HFF-Myc (cell line): Measurements from ENCODE around the gene OR2A5.

Experiments
- DNase-seq: peaks from one replicate; pipeline ENCODE4 v3.0.0-alpha.2; 2011; ENCODE audit warnings: low read depth; ENCODE audit errors: extremely low read depth
- H3K4me3 ChIP-seq: replicated peaks from 2 replicates; pipeline ENCODE4 v1.5.1; 2011; ENCODE audit warnings: low read depth, mild to moderate bottlenecking, control low read depth, low read length
- CTCF ChIP-seq: IDR thresholded peaks from 2 replicates; pipeline ENCODE4 v1.5.1; 2012; ENCODE audit warnings: mild to moderate bottlenecking, low read depth, low read length, control low read depth; ENCODE audit errors: missing control alignments

OR2A5 gene

GRCh38 chr7:144074374-144074773 lies 25.6 kb downstream of the OR2A5 start:
- DNase-seq = no peak
- TF ChIP-seq CTCF = no peak
- no peak overlapping the region for H3K4me3 ChIP-seq

- no peak within 1 kb of the TSS for H3K4me3 ChIP-seq
- DNase-seq = no peak
- TF ChIP-seq CTCF = no peak
Measured at GRCh38 chr7:144085978-144086377, 37.2 kb downstream of the OR2A5 start, which contains the start of gene OR2A12. Gene OR2A12, plus strand, starts transcription at chr7:144086278. Its CDS starts 8,830 bp downstream, at chr7:144095108.

GRCh38 chr7:144086730-144087129 lies 38.0 kb downstream of the OR2A5 start:
- TF ChIP-seq CTCF = no peak
- no peak for DNase-seq
- no peak overlapping the region for H3K4me3 ChIP-seq

- no peak for DNase-seq
- H3K4me3 ChIP-seq = no peak overlapping the region
- no peak for TF ChIP-seq CTCF
Measured at GRCh38 chr7:144087230-144087629, 38.5 kb downstream of the OR2A5 start.

- no peak for TF ChIP-seq CTCF
- DNase-seq = no peak
- H3K4me3 ChIP-seq = no peak overlapping the region
Measured at GRCh38 chr7:144090667-144091066, 41.9 kb downstream of the OR2A5 start.

GRCh38 chr7:144098776-144099175 lies 50.0 kb downstream of the OR2A5 start:
- no peak overlapping the region for H3K4me3 ChIP-seq
- DNase-seq = no peak
- no peak for TF ChIP-seq CTCF

- H3K4me3 ChIP-seq = no peak overlapping the region
- DNase-seq = no peak
- no peak for TF ChIP-seq CTCF
Measured at GRCh38 chr7:144100607-144101006, 51.9 kb downstream of the OR2A5 start.
